ENCODE data around the gene PDE8B. TPM values are rescaled to one million over a fixed set of nuclear protein-coding genes. Genes with fewer than 3 reads are reported as not detected.

Gene PDE8B
- under 0.01 and 0.07 TPM in 2 replicates for total RNA-seq

GRCh38 chr5:77210091-77210963 lies at the start of gene PDE8B:
PDE8B (plus strand) TSS chr5:77210680; CDS start chr5:77210926, 246 bp downstream.

Other genes starting within 250 kb of the PDE8B start
- gene AGGF1, start 180.3 kb upstream of the PDE8B start, total RNA-seq: 18.1 and 31.8 TPM in 2 replicates
- 0.68 and 1.3 TPM in 2 replicates for gene ZBED3, start 123.4 kb upstream of the PDE8B start, total RNA-seq